HFF-Myc (cell line): ENCODE measurements around the gene HOXB6.

Source experiments
- DNase-seq: peaks from one replicate; pipeline ENCODE4 v3.0.0-alpha.2; 2011; ENCODE audit warnings: low read depth; ENCODE audit errors: extremely low read depth
- H3K4me3 ChIP-seq: replicated peaks from 2 replicates; pipeline ENCODE4 v1.5.1; 2011; ENCODE audit warnings: low read depth, mild to moderate bottlenecking, control low read depth, low read length
- CTCF ChIP-seq: IDR thresholded peaks from 2 replicates; pipeline ENCODE4 v1.5.1; 2012; ENCODE audit warnings: mild to moderate bottlenecking, low read depth, low read length, control low read depth; ENCODE audit errors: missing control alignments

Gene HOXB6

GRCh38 chr17:48548523-48549280 lies 56.1 kb downstream of the HOXB6 start:
- no peak overlapping the region for H3K4me3 ChIP-seq
- no peak for TF ChIP-seq CTCF
- DNase-seq: no peak

DNA sequence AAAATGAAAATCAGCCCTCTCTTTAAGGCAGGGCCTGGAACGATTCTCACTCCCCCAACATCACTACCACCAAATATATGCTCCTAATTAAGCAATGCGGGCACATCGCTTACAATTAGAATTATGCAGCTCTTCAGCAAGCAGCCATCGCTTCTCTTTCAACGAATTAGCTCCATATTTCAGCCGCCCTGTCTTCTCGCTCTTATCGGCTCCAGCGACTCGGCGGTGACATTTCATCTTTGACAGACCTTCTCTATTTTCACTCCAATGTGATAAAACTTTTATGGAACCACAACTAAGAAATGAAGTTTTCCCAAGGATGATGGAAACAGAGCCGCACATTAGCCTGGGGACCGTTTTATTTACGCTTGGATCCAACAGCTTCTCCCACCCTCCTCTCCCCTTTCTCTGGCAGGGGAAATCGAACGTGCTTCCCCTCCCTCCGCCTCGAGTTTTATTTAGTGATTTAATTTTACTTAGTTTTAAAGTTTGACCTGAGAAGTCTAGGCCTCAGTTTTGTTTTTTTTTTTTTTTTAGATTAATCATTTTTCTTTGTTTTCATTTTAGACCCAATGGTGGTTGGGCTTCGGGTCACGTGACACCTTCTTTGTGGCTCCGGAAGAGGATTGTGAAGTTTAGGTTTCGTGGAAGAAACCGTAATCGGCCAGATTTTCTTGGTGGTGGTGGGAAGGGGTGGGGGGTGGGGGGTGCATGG lies 56.8 kb downstream of the HOXB6 start:
- TF ChIP-seq CTCF: no peak
- H3K4me3 ChIP-seq: no peak overlapping the region
- no peak for DNase-seq

DNA sequence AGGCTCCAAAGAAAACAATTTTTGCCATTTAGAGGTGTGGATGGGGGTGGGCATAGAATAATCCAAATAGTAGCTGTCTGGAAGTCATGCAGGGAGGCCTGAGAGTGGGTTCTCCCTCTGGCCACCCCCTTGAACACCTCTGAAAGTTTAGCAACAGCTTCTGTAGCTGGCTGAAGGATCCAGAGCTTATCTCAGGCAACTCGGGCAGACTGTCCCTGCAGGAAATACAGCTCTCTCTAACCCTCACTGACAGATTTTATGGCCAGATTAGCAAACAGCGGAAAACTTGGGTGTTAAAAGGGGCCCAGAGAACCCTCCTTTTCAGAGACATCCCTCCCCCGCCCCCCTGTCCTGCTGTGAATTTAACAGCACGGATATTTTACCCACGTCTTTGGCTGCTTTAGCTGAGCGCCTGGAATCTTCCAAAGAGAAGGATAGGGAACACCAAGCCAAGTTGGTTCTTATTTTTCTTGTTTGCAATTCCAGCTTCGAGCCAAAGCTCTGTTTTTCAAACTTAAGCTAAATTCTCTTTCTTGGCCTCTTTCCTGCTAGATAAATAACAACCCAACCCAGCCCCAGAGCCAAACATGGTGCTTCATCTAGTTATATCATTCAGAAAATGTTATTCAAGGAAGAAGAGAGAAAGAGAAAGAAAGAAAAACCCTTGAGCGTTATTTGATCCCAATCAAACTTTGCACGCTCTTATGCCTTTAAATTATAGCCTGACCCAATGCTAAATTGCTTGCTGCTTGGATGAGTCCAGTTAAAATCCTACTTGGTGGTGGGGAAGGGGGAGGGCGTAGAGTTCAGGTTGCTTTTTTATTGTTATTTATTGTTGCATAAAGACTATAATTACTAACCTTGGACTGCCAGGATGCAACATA lies 57.6 kb downstream of the HOXB6 start:
- no peak for TF ChIP-seq CTCF
- no peak for DNase-seq
- H3K4me3 ChIP-seq: no peak overlapping the region

- TF ChIP-seq CTCF: no peak
- DNase-seq: no peak
- H3K4me3 ChIP-seq: no peak overlapping the region
Observed at GRCh38 chr17:48546137-48546923, 58.5 kb downstream of the HOXB6 start.
